Right lung (tissue), 5 donors: ENCODE results near the gene UCHL1. TPM values are rescaled to one million over a fixed set of nuclear protein-coding genes. Genes with fewer than 3 reads are reported as not detected.
"Not testable (repeated sequence)": the region's sequence is repeated elsewhere in the genome, so short reads cannot be mapped to it uniquely, and the experiment has no call there.

ENCODE experiments used
- DNase-seq, 2 donors: peaks; one replicate each; pipeline ENCODE4 v3.0.0-alpha.2; 2013
- polyA plus RNA-seq, 5 donors: library from polyadenylated mRNA; unstranded; fragments of 120-200 nt; gene quantifications; one replicate each; pipeline versions ENCODE4 v1.2.1 to v1.2.3, GENCODE V29; 2013; ENCODE audit warnings: inconsistent platforms in 1 of 5, low replicate concordance in 1 of 5; ENCODE audit not compliant: insufficient read length in 5 of 5, insufficient read depth in 1 of 5

The UCHL1 gene
- polyA plus RNA-seq, 5 donors = 15.5 to 19.5 (median 15.7) TPM

- no peak for DNase-seq
Measured at GRCh38 chr4:41232406-41232805, 24.3 kb upstream of the UCHL1 start.

- no peak for DNase-seq
Measured at GRCh38 chr4:41232856-41233255, 23.9 kb upstream of the UCHL1 start.

- no peak for DNase-seq
Measured at GRCh38 chr4:41236032-41236431, 20.7 kb upstream of the UCHL1 start.

GRCh38 chr4:41236508-41236907, 20.2 kb upstream of the UCHL1 start:
- DNase-seq = no peak

GRCh38 chr4:41241919-41242318, 14.8 kb upstream of the UCHL1 start:
- no peak for DNase-seq

- DNase-seq = no peak
Measured at GRCh38 chr4:41245983-41246382, 10.7 kb upstream of the UCHL1 start.

- no peak for DNase-seq
Measured at GRCh38 chr4:41256131-41256739, 493 bp upstream of the UCHL1 start.

GRCh38 chr4:41257257-41257901, 651 bp downstream of the UCHL1 start:
- DNase-seq = peak in 1 of 2 donors; percentile 19

GRCh38 chr4:41257906-41258305, 1.2 kb downstream of the UCHL1 start:
- no peak for DNase-seq

- DNase-seq = peak in 1 of 2 donors; percentile 37
Measured at GRCh38 chr4:41258783-41259182, 2.1 kb downstream of the UCHL1 start.

GRCh38 chr4:41260116-41260733, 3.5 kb downstream of the UCHL1 start:
- DNase-seq = no peak

GRCh38 chr4:41262198-41262597, 5.5 kb downstream of the UCHL1 start:
- no peak for DNase-seq

- no peak for DNase-seq
Measured at GRCh38 chr4:41264212-41264611, 7.5 kb downstream of the UCHL1 start.

GRCh38 chr4:41267997-41268396, 11.3 kb downstream of the UCHL1 start:
- no peak for DNase-seq

- DNase-seq = no peak
Measured at GRCh38 chr4:41268721-41269517, 12.2 kb downstream of the UCHL1 start.

GRCh38 chr4:41269682-41270081, 13.0 kb downstream of the UCHL1 start:
- no peak for DNase-seq

GRCh38 chr4:41275931-41276330, 19.2 kb downstream of the UCHL1 start:
- not testable (repeated sequence) for DNase-seq

GRCh38 chr4:41280010-41280409, 23.3 kb downstream of the UCHL1 start:
- no peak for DNase-seq

GRCh38 chr4:41281038-41281634, 24.4 kb downstream of the UCHL1 start:
- peak; percentile 70 to 80 for DNase-seq

GRCh38 chr4:41282366-41282765, 25.6 kb downstream of the UCHL1 start:
- DNase-seq = no peak

- no peak for DNase-seq
Measured at GRCh38 chr4:41285202-41285863, 28.6 kb downstream of the UCHL1 start.

GRCh38 chr4:41285864-41286235, 29.1 kb downstream of the UCHL1 start:
- DNase-seq = no peak
